Measurements from ENCODE around the gene ZNF446. TPM values are rescaled to one million over a fixed set of nuclear protein-coding genes. Genes with fewer than 3 reads are reported as not detected.
"Not testable (repeated sequence)": the region's sequence is repeated elsewhere in the genome, so short reads cannot be mapped to it uniquely, and the experiment has no call there.

Gene ZNF446
- total RNA-seq, 3 donors from 2014 or later = 10.2 to 23.4 (median 20.0) TPM

DNA sequence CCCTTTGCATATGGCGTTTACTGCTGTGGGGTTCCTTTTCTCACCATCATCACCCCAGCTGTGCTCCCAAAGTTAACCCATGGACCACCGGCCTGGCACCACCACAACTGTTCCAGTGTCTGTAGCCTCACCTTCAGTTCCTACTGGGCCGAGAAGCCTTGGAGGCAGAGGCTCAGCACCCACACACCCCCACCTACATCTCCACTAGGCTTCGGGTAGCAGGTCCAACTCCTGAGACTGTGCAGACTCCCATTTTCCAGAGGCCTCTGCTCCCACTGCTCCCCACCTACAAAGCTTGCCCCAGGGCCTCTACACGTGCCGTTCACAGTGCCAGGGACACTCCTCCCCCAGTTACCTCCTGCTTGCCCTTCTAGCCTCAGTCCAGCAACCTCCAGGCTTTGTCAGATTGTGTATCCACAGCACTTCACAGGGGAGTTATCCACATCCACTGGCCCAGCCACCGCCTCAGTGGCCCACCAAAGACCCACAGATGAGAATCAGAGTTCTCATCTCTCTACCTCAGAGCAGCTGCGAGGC is 21.6 kb downstream of the ZNF446 start:
- TF ChIP-seq, protein P1, sequence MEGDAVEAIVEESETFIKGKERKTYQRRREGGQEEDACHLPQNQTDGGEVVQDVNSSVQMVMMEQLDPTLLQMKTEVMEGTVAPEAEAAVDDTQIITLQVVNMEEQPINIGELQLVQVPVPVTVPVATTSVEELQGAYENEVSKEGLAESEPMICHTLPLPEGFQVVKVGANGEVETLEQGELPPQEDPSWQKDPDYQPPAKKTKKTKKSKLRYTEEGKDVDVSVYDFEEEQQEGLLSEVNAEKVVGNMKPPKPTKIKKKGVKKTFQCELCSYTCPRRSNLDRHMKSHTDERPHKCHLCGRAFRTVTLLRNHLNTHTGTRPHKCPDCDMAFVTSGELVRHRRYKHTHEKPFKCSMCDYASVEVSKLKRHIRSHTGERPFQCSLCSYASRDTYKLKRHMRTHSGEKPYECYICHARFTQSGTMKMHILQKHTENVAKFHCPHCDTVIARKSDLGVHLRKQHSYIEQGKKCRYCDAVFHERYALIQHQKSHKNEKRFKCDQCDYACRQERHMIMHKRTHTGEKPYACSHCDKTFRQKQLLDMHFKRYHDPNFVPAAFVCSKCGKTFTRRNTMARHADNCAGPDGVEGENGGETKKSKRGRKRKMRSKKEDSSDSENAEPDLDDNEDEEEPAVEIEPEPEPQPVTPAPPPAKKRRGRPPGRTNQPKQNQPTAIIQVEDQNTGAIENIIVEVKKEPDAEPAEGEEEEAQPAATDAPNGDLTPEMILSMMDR (IDR thresholded peaks at IDR 0.05) = no peak
- no peak for TF ChIP-seq POLR2A (IDR thresholded peaks at IDR 0.05)
- no peak for TF ChIP-seq POLR2AphosphoS5 (IDR thresholded peaks at IDR 0.05)
- peak overlapping the region in 1 of 2 donors; percentile 25 for H3K27ac ChIP-seq
- peak overlapping the region in 1 of 3 donors; percentile 73 for H3K4me3 ChIP-seq
- no peak for DNase-seq (ENCODE audit: low spot score in 2 of 2)
- peaks cover 0 to 6% of the 10 kb centered on the region in 2 donors for H3K4me1 ChIP-seq
- no peaks in the 10 kb centered on the region for H3K27me3 ChIP-seq
- no peaks in the 10 kb centered on the region for H3K9me3 ChIP-seq
- intact Hi-C loops (cut with DNase I; ENCODE audit: low total_unique reads) = loop anchor here (5.0 kb wide), 1 partner anchor 1275 kb away; no protein-coding TSS in a partner anchor
- H3K36me3 ChIP-seq = no peaks in the 10 kb centered on the region

DNA sequence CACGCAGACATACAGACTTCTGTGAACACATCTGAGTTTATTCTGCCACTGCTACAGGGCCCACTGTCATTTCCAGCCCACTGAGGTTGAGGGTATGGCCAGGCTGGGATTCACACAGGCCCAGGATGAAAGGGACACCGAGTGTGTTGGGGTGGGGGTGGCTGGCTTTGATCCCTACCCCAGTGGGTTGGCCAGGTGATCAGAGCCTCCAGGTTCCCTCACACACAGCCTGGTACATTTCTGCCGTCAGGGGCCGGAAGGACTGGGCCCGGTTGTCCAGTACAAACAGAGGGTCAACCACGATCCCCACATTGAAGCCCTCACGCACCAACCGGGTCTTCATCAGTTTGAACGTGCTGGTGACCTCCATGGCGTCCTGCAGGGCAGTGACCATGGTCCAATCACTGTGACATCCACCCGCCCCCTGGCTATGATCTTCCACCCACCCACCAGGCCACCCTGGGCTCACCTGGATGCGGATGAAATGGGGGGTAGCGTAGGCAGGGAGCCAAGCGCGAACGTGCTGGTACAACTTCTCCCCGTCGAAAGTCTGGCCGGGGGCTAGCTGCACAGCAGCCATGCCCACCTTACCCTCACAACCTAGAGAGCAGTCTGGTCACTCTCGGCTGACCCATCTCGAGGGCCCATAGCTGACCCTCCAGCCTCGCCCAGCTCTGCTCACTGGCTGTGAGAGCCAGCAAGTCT is 22.3 kb downstream of the ZNF446 start:
- intact Hi-C loops (cut with DNase I; ENCODE audit: low total_unique reads) = loop anchor here (5.0 kb wide), 1 partner anchor 1276 kb away; no protein-coding TSS in a partner anchor
- DNase-seq (ENCODE audit: low spot score in 2 of 2) = no peak

DNA sequence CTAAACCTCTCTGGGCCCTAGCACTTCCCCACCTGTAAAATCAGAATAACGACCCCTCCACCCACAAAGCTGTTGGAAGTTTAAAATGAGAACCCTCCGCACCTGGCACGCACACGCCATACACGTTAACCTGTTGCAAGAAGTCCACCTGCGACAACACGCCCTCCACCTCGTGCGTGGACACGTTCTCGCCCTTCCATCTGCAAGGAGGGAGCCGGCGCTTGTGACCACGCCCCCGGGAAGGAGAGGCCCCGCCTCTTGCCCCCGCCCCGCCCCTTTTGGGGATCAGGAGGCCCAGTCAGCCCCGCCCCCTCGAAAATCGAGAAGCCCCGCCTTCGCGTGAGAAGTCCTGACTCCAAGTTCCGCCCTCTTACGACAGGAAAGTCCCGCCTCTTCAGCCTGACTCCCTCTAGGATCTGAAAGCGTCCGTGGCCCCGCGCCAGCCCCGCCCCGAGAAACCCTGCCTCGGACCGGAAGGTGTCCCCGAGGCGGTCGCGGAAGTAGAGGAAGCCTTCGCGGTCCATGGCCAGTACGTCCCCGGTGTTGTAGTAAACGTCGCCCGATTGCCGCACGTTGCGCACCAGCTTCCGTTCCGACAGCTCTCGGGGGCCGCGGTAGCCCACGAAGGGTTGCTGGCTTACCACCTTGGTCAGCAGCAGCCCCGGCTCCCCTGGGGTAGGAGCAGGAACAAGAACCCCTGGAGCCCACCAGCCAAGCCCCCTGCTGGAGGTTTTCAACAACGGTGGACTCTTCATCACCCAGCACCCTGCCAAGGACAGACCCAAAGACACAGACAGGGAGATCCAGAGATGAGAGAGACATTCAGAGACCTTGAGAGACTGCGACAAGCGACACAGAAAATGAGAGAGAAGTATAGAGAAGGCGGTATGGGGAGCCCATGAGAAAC is 23.1 kb downstream of the ZNF446 start:
- peak overlapping the region; percentile 88 to 90 for H3K27ac ChIP-seq
- H3K9me3 ChIP-seq = no peaks in the 10 kb centered on the region
- TF ChIP-seq POLR2A (IDR thresholded peaks at IDR 0.05) (peak; percentile 26), POLR2AphosphoS5 (IDR thresholded peaks at IDR 0.05) (peak; percentile 87 to 91 (median 88))
- TF ChIP-seq, protein P1 (IDR thresholded peaks at IDR 0.05) = peak; percentile 18 to 38 (median 36)
- no peaks in the 10 kb centered on the region for H3K27me3 ChIP-seq
- peaks cover 0 to 6% of the 10 kb centered on the region in 2 donors for H3K4me1 ChIP-seq
- no peaks in the 10 kb centered on the region for H3K36me3 ChIP-seq
- H3K4me3 ChIP-seq = peak overlapping the region; percentile 52 to 73 (median 65)
- intact Hi-C loops (cut with DNase I; ENCODE audit: low total_unique reads) = loop anchor here (5.0 kb wide), 1 partner anchor 1277 kb away; no protein-coding TSS in a partner anchor
- peak; percentile 99 to 100 for DNase-seq (ENCODE audit: low spot score in 2 of 2)

More for the DNA sequence above, 22.3 kb downstream of the ZNF446 start:
- peak overlapping the region; percentile 88 to 90 for H3K27ac ChIP-seq
- no peaks in the 10 kb centered on the region for H3K36me3 ChIP-seq
- TF ChIP-seq POLR2AphosphoS5 (IDR thresholded peaks at IDR 0.05) (no peak), POLR2A (IDR thresholded peaks at IDR 0.05) (no peak)
- TF ChIP-seq, protein P1 (IDR thresholded peaks at IDR 0.05) = no peak
- peaks cover 0 to 6% of the 10 kb centered on the region in 2 donors for H3K4me1 ChIP-seq
- no peaks in the 10 kb centered on the region for H3K27me3 ChIP-seq
- H3K4me3 ChIP-seq = peak overlapping the region; percentile 52 to 73 (median 65)
- no peaks in the 10 kb centered on the region for H3K9me3 ChIP-seq

DNA sequence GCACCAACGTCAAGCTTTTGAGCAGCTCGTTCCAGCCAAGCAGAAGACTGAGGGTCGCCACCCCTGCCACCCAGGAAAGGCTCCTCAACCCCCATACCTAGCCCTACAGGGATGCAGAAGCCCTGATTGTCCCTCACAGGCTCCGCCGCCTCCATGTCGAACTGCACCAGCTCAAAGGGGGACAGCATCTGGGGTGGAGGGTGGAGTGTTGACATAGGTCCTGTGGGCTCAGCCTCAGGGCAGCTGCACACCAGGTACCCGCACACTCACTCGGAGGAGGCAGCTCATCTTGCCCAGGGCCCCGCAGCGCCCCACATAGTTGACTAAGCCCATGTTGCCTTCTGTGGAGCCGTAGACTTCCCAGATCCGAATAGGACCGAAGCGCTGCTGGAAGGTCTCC is 24.1 kb downstream of the ZNF446 start:
- DNase-seq (ENCODE audit: low spot score in 2 of 2) = no peak
- no peaks in the 10 kb centered on the region for H3K27me3 ChIP-seq
- TF ChIP-seq, protein P1 (IDR thresholded peaks at IDR 0.05) = no peak
- TF ChIP-seq POLR2AphosphoS5 (IDR thresholded peaks at IDR 0.05) = no peak
- TF ChIP-seq POLR2A (IDR thresholded peaks at IDR 0.05) = no peak
- H3K4me3 ChIP-seq = peak overlapping the region in 2 of 3 donors; percentile 65 to 73
- no peaks in the 10 kb centered on the region for H3K9me3 ChIP-seq
- no peaks in the 10 kb centered on the region for H3K36me3 ChIP-seq
- no peak overlapping the region for H3K27ac ChIP-seq
- peaks cover 0 to 6% of the 10 kb centered on the region in 2 donors for H3K4me1 ChIP-seq
- intact Hi-C loops (cut with DNase I; ENCODE audit: low total_unique reads) = no loop called here

DNA sequence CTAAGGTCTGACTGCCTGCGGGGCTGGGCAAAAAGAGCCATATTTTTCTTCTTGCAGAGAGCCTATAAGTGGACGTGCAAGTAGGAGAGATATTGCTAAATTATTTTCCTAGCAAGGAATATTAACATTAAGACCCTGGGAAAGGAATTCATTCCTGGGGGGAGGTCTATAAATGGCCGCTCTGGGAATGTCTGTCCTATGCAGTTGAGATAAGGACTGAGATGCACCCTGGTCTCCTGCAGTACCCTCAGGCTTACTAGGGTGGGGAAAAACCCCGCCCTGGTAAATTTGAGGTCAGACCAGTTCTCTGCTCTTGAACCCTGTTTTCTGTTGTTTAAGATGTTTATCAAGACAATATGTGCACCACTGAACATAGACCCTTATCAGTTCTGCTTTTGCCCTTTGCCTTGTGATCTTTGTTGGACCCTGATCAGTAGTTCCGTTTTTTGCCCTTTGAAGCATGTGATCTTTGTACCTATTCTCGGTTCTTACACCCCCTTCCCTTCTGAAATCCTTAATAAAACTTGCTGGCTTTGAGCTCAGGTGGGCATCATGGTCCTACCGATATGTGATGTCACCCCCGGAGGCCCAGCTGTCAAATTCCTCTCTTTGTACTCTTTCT is 31.6 kb downstream of the ZNF446 start:
- H3K9me3 ChIP-seq; H3K36me3 ChIP-seq; H3K27ac ChIP-seq; H3K4me3 ChIP-seq; H3K27me3 ChIP-seq; H3K4me1 ChIP-seq; intact Hi-C loops (cut with DNase I; ENCODE audit: low total_unique reads); DNase-seq (ENCODE audit: low spot score in 2 of 2): not testable (repeated sequence)
